ENCODE data around the gene PLA2G4A.

PLA2G4A gene

DNA sequence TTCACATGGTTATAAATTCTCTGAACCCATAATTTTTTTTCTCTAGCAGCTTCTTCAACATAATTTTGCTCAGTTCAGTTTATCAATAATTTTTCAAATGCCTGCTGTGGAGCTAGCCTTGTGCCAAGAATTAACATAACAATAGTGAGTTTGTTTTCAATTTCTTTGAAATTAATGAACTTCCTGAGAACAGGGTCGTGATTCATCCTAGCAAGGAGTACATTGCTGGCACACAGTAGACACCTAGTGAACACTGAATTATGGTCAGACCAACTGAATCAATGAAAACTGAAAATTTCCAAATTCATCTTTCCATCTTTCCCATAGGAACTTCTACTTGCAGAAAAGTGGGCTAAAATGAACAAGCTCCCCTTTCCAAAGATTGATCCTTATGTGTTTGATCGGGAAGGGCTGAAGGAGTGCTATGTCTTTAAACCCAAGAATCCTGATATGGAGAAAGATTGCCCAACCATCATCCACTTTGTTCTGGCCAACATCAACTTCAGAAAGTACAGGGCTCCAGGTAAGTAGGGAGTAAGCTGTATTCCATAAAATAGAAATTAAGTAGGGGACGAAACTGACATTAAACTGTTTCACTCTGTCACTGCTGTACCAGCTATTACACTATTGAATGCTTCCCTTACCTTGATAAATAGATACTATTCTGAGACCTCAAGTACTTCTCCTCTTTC lies 148.7 kb downstream of the PLA2G4A start:
- no peak for DNase-seq (ENCODE audit: low read depth in 2 of 2)

DNA sequence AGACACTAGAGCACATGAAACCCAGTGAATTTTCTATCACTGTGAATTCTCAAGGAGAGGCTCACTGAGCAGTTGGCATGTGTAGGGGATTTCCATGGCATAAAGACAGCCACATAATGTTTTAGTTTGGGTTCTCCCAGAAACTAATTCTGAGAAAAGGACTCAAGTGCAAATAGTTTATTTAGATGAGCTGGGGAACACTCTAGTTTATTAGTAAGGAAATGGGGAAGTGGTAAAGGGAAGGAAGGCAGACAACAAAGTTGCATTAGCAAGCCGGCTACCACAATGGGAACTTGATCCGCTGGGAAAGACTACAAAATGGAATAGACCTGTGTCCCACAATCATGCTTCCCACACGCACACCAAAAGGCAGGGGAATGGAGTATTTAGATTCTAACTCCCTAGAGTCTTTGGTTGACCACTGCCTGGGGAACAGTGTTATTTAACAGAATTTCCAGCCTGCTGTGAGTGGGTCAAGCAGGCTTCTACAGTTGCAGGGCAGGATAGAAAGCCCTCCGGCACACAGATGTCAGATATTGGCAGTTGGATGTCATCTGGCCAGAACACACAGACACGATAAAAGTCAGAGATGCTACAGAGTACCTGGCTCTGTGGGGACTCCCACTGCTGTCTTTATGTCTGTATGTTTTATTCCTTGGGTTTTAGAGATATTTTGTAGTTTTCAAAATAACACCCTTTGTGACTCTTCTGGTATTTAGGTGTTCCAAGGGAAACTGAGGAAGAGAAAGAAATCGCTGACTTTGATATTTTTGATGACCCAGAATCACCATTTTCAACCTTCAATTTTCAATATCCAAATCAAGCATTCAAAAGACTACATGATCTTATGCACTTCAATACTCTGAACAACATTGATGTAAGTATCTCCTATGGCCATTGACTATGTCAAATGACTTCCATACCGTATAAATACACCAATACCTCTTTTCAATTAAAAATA lies 150.1 kb downstream of the PLA2G4A start:
- DNase-seq (ENCODE audit: low read depth in 2 of 2) = no peak

DNA sequence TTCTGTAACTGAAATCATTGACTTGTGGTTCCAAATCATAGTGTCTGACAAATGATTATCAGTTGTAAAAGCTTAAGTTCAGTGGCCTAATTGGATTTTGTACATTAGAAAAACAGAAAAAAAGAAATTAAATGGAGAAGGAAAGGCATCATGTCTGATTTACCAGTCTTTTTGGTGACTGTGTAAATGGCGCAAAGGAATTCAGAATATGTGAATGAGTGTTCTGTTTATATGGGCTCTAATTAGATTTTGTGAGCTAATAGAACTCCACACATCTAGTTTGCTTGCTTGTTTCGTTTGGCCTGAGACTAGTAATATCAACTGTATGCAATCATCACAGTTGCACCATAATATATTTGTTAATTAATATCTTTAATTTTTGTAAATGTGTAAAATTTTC lies 151.7 kb downstream of the PLA2G4A start:
- no peak for DNase-seq (ENCODE audit: low read depth in 2 of 2)

DNA sequence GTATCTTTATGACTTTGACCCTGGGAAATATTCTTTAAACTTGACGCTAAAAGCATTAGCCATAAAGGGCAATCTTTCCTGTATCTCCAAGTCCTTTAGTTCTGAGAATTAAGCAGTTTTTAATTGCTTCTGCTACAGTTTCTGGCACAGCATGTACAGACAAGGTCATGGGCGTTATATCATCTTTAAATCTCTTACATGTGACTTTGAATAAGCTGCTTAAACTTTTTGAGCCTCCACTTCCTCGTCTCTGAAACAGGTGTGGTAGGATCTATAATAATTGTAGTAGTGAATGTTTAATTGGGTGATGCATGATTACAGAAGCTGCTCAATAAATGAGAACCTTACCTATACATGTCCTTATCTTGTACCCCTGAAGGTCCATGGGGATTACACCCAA lies 153.4 kb downstream of the PLA2G4A start:
- no peak for DNase-seq (ENCODE audit: low read depth in 2 of 2)

DNA sequence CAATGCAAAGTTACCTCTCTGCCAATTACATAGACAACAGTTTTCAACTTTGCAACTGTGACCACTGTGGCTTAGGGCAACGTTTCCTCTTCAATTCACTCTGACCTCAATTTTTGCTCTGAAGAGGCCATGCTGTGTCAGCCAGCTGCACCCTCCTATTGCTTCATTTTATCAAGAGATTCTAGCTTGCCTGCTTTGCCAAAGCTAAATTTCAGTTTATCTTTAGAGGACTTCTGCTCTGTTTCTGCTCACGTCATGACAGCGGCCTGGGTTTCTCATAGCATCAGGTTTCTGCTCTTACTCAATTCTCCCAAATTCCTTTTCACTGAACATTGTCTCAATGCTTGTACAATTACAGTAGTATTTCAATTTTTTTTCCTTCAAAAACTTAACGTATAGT lies 154.6 kb downstream of the PLA2G4A start:
- DNase-seq (ENCODE audit: low read depth in 2 of 2) = no peak

DNA sequence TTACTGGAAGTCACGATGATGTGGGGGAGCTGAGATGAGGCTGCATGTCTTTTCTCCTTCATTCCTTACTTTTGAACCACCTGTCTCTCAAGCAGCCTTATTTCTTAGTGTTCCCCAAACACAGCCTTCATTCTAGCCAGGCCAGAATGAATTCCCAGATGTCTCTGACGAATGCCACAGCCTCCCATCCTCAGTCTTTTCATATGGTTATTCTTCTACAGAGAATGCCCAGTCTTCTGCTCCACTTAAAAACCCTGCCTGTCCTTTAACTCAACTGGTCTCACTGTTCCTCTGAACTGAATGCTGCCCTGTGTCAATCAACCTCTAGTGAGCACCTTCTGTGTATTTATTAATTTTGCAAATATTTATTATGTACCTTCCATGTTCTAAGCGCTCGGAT lies 156.2 kb downstream of the PLA2G4A start:
- DNase-seq (ENCODE audit: low read depth in 2 of 2) = no peak

DNA sequence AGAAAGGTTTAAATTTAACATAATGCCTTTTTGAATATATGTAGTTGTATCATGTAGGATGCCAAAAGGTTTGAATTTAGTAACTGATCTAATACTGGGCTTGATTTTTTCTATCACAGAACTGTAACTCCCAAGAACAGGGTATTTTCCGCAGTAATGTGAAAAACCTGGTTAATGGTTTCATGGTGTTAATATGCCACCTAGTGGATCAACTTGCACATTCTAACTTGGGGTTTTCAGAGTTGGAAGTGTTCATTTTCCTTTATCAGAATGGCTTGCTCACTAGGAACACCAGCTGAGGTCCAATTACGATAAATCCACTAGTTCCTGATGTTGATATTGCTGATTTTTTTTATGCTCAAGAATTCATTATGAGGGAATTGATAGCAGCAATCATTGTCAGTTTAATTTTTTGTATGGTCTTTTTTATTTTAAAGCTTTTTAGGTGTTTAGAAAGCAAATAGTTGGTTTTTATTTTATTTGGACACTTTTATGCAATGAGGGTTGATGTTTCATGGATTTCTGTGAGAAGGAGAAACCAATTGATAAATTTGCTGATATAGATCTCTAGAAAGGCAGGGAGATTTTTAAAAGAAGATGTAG lies 157.2 kb downstream of the PLA2G4A start:
- no peak for DNase-seq (ENCODE audit: low read depth in 2 of 2)

DNA sequence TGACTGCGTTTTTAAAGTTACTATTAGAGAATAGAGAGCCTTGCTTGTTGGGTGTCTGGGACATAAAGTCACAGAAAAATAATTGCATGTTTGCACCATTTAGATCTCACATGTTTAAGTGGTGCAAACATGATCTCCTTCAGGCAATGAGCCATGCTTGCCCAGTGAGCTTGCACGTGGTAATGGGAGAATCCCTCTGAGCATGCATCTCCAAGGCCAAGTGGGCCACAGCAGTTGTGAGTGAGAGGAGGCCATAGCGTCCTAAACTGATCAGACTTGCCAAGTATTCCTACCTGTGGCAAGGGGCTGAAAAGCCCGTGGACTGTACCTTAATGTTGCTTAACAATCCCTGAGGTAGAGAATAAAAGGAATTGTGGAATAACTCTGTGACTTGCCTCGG lies 158.3 kb downstream of the PLA2G4A start:
- DNase-seq (ENCODE audit: low read depth in 2 of 2) = no peak

DNA sequence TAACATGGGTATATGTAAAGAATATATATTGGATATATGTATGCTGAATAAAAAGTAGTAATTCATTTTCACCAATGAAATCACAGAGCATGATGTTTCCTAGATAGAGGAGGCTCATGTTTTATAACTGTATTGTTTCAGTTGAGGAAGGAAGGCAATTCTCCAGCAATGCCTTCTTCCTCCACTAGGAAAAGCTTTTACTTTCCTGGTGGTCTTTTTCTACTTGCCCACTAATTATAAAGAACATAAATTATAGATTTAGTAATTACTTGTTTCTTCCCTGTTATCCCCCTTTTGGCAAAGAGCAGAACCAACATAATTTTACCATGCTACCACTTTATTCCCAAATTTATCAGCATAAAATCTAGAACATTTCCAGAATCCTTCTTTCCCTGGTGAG lies 159.0 kb downstream of the PLA2G4A start:
- DNase-seq (ENCODE audit: low read depth in 2 of 2) = no peak

DNA sequence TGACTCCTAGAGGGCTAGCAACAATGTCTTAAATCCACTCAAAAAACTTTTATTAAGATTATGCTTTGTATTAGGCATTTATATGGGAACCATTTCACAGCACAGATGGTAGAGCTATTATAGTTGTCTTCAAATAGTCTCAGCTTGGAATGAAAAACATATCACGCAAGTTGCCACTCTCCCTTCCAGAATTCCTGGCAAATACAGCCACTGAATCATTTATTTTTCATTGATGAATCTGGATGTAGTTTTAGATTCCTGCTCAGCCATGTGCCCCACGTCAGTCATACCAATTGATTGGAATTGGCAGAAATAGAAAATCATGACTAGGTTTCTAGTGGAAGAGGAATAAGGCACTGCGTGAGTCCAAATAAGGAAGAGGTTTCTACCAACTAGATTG lies 165.2 kb downstream of the PLA2G4A start:
- DNase-seq (ENCODE audit: low read depth in 2 of 2) = no peak

DNA sequence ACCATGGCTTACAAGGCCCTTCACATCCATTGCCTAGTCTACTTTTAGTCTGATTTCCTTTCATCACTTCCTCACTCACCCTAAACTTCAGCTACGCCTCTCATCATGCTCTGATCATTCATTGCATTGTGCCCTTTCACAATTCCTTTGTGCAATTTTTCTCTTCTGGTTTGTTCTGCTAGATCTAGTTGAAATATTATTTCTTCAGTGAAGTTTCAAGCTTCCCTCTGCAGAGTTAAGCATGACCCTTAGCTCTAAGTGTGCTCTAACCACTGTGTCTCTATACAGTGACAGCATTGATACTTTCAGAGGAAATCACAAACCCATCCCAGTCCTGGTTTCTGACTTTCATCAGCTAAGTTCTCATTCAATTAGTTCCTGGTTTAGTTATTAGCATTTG lies 166.1 kb downstream of the PLA2G4A start:
- no peak for DNase-seq (ENCODE audit: low read depth in 2 of 2)

DNA sequence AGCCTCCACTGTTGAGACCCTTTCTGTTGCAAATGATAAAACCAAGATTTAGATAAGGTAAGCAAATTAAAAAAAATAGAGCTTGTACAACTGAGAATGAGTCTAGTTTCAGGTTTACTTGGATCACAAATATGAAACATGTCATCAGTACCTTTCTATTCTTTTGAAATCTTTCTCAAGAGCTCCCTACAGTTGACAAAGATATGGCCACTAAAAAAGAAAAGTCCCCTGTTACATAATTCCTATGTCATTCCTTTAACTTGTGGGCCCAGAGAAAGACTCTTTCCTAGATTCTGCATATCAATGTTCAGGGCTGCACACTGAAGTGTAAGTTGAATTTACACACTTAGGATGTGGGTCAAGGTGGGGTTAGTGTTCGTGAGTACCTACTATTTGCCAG lies 168.1 kb downstream of the PLA2G4A start:
- no peak for DNase-seq (ENCODE audit: low read depth in 2 of 2)

DNA sequence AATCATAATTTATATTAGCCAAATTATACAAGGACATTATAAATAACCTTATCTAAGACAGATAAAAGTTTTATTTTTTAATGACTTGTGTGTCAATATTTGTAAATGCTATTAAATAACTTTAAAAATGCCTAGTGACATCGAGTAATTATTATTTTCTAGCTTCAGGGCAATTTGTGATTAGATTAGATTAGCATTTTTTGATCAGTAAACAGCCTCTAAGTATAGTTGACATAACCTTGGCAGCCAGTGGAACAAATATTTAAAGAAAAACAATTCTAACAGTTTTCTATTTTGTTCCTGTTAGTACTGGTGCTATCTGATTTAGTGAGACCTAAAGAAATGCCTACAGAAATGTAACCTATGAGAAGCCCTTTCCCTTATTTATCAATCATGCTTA lies 169.1 kb downstream of the PLA2G4A start:
- no peak for DNase-seq (ENCODE audit: low read depth in 2 of 2)

DNA sequence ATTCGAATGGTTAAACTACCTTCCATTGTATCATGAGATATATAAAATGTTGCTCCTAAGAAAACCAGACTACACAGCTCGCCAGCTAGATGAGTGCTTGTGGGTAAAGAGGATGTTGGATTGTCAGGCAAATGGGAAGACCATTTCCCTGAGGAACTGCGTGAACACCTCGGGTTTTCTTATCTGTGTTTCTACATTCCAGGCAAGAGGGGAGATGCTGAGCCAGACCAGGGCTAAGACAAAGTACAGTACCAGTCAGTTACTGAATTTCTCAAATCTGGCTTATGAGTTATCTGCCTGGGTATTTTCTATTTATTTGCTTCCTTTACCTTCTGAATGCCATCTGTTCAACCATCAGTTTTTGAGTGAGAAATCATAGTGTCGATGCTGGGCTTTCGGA lies 170.8 kb downstream of the PLA2G4A start:
- DNase-seq (ENCODE audit: low read depth in 2 of 2) = no peak

DNA sequence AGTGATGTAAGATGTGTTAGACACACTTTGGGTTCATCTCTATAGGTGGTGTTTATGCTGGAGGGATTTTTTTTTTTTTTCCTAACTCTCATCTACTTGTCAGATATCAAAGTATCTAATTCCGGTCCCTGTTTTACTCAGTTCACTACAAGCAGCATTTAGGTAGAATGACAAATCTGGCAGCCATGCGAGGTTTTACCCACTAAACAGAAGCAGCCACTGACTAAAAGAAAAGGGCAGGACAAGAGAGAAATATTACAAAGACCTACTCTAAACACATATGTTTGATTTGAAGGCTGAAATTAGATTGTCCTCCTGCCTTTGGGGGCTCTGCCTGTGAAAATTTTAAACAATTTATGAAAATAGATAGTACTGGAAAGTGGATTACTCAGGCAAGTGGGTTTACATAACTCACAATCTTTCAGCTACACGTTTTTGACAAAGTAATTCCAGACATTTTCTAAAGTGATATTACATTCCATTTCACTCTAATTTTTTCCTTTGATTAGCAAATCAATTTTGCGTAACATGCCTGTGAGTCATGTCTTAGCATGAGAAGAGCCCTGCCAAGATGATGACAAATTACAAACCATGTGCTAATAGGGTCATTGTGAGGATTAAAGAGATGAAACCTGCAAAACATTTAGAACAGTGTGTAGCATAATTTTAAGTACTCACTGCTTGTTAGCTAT lies 172.6 kb downstream of the PLA2G4A start:
- DNase-seq (ENCODE audit: low read depth in 2 of 2) = no peak

DNA sequence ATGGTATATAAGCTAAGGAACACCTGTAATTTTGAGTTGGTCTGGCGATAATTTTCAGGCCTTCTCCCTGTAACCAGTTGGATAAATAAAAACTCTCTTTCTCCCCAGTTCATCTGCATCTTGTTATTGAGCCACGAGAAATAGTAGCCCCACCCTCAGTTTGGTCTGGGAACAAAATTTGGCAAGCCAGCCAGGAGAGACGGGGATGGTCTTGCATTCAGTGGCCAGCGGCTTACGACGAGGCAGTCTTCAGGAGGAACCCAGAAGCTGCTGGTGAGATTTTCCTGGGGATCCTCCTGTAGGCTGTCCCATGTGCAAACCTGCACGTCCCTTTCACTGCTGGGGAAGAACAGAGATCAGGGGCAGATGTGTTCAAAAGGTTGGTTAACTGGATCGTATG lies 174.6 kb downstream of the PLA2G4A start:
- DNase-seq (ENCODE audit: low read depth in 2 of 2) = no peak

DNA sequence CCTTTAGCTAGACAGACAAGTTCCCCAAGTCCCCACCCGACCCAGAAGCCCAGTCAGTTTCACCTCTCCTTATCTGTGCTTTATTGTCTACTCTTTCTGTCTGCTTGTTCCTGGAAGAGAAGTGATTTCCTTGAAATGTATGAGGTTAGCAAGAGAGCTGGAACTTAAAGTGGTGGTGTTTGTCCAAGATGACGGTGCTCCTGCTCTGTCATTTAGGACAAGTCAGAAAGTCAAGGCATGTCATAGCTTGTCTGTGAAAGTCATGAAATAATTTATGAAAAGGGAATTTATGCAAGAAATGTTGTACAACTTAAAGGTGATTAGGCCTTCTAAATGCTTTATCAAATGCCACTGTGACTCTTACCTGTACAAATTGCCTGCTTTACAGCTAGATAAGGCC lies 178.1 kb downstream of the PLA2G4A start:
- no peak for DNase-seq (ENCODE audit: low read depth in 2 of 2)

DNA sequence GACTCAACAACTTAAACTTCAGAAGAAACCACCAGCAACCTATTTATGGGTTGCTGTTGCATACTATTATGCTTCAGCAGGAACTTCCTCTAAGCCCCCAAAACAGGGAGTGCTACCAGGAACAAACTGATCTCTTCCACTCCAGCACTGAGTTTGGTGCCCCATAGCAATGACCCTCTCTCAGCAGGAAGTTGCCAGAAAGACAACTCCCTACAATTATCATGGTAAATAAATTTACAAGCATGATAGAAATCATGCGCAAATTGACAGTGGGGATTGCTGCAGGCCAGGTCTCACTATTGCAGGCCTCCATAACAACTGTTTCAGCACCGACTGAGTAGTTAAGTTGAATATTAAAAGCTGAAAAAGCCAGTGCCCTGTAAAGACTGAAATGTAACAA lies 180.6 kb downstream of the PLA2G4A start:
- no peak for DNase-seq (ENCODE audit: low read depth in 2 of 2)

DNA sequence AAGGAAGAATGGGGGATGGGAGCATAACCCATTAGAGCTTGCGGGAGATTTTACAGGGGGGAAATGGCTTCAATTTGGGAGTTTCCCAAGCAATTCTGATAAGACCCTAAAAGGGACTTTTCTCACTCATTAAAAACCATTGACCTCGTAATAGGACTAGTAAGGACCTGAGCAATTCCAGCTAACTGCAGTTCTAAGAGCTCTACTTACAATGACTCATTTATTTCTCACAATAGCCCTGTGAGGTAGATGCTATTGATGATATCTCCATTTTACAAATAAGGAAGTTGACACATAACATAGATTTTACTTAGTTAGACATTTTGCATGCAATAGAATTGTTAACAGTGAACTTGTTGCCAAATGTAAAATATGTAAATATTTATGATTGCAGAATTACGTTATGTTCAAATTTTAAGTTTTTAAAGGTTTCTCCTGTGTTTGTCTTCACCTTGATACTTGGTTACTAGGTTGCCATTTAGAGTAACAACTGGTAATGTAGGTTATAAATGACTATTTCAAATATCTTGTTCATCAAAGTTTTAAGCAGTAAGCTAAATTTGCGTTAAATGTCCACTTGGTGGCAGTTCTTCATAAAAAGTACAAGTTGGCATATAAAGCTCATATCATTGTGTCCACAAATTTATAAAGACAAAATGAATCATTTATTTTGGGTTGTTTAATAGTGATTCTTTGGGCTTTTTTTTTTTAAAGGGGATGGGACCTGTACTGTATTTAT lies 182.0 kb downstream of the PLA2G4A start:
- DNase-seq (ENCODE audit: low read depth in 2 of 2) = no peak

DNA sequence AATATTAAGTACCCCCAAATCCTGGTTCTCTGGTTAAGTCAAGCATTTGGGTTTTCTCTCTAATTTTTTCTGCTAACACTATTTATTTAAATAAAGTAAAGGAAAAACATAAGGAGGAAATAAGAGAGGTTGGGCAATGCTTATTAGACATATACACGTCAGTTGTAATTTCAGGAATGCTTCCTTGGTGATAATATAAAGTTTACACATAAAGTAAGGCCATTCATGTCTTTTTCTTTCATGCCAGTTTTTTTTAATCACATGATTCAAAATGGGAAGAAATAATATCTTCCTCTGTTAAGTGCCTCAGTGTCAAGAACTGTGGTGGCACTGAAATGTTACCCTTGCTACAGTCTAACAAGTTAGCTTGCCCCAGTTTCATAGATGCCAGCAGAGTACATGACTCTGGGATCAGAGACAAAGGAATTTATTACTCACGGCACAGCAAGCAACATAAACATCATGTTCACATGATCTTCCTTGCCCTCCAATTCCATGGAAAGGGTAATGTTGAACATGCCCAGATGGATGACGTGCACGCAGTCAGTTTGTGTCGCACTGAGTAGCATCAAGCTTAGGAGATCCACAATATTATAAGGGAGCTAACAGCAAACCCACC lies 184.9 kb downstream of the PLA2G4A start:
- DNase-seq (ENCODE audit: low read depth in 2 of 2) = no peak

DNA sequence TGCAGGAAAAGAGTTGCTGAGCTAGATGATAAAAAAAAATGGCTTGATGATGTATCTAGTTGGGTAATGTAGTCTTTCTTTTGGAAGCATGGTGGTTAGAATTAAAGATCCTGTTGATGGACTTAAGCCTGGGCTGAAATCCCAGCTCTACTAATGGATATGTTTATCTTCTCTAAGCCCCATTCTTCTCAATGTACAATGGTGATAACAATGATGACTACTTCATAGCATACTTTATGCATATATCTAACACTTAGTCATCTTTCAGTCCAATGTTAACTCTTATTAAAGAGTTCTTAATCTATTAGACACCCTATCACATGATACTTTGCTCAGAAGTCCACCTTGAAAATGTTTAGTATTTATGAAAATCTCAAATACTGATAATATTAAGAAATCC lies 189.5 kb downstream of the PLA2G4A start:
- no peak for DNase-seq (ENCODE audit: low read depth in 2 of 2)
